GM23338 (cell line): ENCODE measurements around the gene CHD9. TPM values are rescaled to one million over a fixed set of nuclear protein-coding genes. Genes with fewer than 3 reads are reported as not detected.

ENCODE experiments used
- ATAC-seq: fragments of 200-7000 bp; cut with Tn5 transposase; 3 replicates; pipeline ENCODE4 v1.9.1; 2020
- DNase-seq: peaks from one replicate; pipeline ENCODE4 v3.0.0-alpha.2; 2015; ENCODE audit warnings: low spot score
- H2AFZ ChIP-seq: fragments of 200-600 bp; sonication (generic); 2 replicates; pipeline ENCODE4 v1.8.0; 2016; ENCODE audit warnings: antibody characterized with exemption, mild to moderate bottlenecking, moderate library complexity
- H3F3A ChIP-seq: fragments of 200-600 bp; sonication (generic); replicated peaks from 2 replicates; pipeline ENCODE4 v1.8.0; 2017; ENCODE audit warnings: antibody characterized with exemption, mixed run types, low read depth
- H3K27ac ChIP-seq: fragments of 200-600 bp; sonication (generic); 2 replicates; pipeline ENCODE4 v1.6.1; 2016; ENCODE audit warnings: low read depth
- H3K27me3 ChIP-seq: fragments of 200-600 bp; sonication (generic); 2 replicates; pipeline ENCODE4 v1.8.0; 2016; ENCODE audit warnings: mild to moderate bottlenecking, mixed run types, moderate library complexity; ENCODE audit not compliant: insufficient read depth
- H3K36me3 ChIP-seq: fragments of 200-600 bp; sonication (generic); 2 replicates; pipeline ENCODE4 v1.8.0; 2016; ENCODE audit warnings: mild to moderate bottlenecking; ENCODE audit not compliant: insufficient read depth
- H3K4me1 ChIP-seq: fragments of 200-600 bp; sonication (generic); 2 replicates; pipeline ENCODE4 v1.8.0; 2016; ENCODE audit warnings: mild to moderate bottlenecking, moderate library complexity; ENCODE audit not compliant: insufficient read depth
- H3K4me2 ChIP-seq: fragments of 200-600 bp; sonication (generic); 2 replicates; pipeline ENCODE4 v1.7.1; 2017; ENCODE audit warnings: mixed run types
- H3K4me3 ChIP-seq: fragments of 200-600 bp; sonication (generic); 2 replicates; pipeline ENCODE4 v1.6.1; 2016; ENCODE audit warnings: mixed run types
- H3K79me2 ChIP-seq: fragments of 200-600 bp; sonication (generic); replicated peaks from 2 replicates; pipeline ENCODE4 v1.8.0; 2017; ENCODE audit warnings: mild to moderate bottlenecking; ENCODE audit not compliant: insufficient read depth
- H3K9me2 ChIP-seq: fragments of 200-600 bp; sonication (generic); 2 replicates; pipeline ENCODE4 v1.8.0; 2017; ENCODE audit not compliant: insufficient read depth
- H4K20me1 ChIP-seq: fragments of 200-600 bp; sonication (generic); replicated peaks from 2 replicates; pipeline ENCODE4 v1.8.0; 2017; ENCODE audit warnings: mild to moderate bottlenecking; ENCODE audit not compliant: insufficient read depth
- H3K27ac Mint-ChIP-seq: 2 replicates; pipeline ENCODE4 v1.8.0; 2020; ENCODE audit warnings: inconsistent platforms, mild to moderate bottlenecking, moderate library complexity, mixed read lengths
- H3K27me3 Mint-ChIP-seq: 3 replicates; pipeline ENCODE4 v1.8.0; 2022; ENCODE audit warnings: low read depth, mild to moderate bottlenecking, moderate library complexity, mixed read lengths, inconsistent platforms; ENCODE audit not compliant: insufficient read depth, poor library complexity
- H3K36me3 Mint-ChIP-seq: 3 replicates; pipeline ENCODE4 v1.8.0; 2021; ENCODE audit warnings: low read depth, mild to moderate bottlenecking, inconsistent platforms, moderate library complexity, mixed read lengths
- H3K4me1 Mint-ChIP-seq: 3 replicates; pipeline ENCODE4 v1.8.0; 2020; ENCODE audit warnings: mild to moderate bottlenecking, inconsistent platforms, mixed read lengths
- H3K4me3 Mint-ChIP-seq: 3 replicates; pipeline ENCODE4 v1.8.0; 2021; ENCODE audit warnings: moderate library complexity, mild to moderate bottlenecking, inconsistent platforms, mixed read lengths
- H3K9me3 Mint-ChIP-seq: 3 replicates; pipeline ENCODE4 v1.8.0; 2020; ENCODE audit warnings: moderate library complexity, mild to moderate bottlenecking, inconsistent platforms, mixed read lengths
- EZH2phosphoT487 ChIP-seq: fragments of 200-600 bp; sonication (generic); IDR thresholded peaks from one replicate; pipeline ENCODE4 v1.8.1; 2018; ENCODE audit warnings: antibody characterized with exemption; ENCODE audit not compliant: unreplicated experiment
- NANOG ChIP-seq: IDR thresholded peaks from 2 replicates; pipeline ENCODE4 v1.6.1; 2016; ENCODE audit warnings: antibody characterized with exemption, borderline replicate concordance
- polyA plus RNA-seq: library from polyadenylated mRNA; unstranded; fragments of >200 nt; fragmentation: Nextera tagmentation; extraction: Ambion mirVana; gene quantifications from 2 replicates; pipeline ENCODE4 v1.2.1, GENCODE V29; 2016
- total RNA-seq: library from RNA; depleted of rRNA; stranded (reverse); fragments of >200 nt; shearing (Covaris generic); gene quantifications from 2 replicates; pipeline ENCODE4 v1.2.3, GENCODE V29; 2014
- TF ChIP-seq, protein P1 (sequence below): IDR thresholded peaks from one replicate; pipeline ENCODE4 v1.6.1; 2018; ENCODE audit warnings: antibody characterized with exemption; ENCODE audit not compliant: unreplicated experiment
- TF ChIP-seq, protein P2 (sequence below), 2 experiments: fragments of 200-600 bp in 1 of 2; sonication (generic) in 1 of 2; conservative IDR thresholded peaks; 2 replicates each; pipeline versions ENCODE4 v1.5.1 to v1.6.1; 2016 to 2017; ENCODE audit warnings: antibody characterized with exemption in 2 of 2, low read depth in 2 of 2, mild to moderate bottlenecking in 2 of 2, moderate library complexity in 1 of 2

CHD9 gene
- total and polyA plus RNA-seq, 2 experiments from 2014 or later: 18.8 to 46.6 TPM

- TF ChIP-seq, protein P1, sequence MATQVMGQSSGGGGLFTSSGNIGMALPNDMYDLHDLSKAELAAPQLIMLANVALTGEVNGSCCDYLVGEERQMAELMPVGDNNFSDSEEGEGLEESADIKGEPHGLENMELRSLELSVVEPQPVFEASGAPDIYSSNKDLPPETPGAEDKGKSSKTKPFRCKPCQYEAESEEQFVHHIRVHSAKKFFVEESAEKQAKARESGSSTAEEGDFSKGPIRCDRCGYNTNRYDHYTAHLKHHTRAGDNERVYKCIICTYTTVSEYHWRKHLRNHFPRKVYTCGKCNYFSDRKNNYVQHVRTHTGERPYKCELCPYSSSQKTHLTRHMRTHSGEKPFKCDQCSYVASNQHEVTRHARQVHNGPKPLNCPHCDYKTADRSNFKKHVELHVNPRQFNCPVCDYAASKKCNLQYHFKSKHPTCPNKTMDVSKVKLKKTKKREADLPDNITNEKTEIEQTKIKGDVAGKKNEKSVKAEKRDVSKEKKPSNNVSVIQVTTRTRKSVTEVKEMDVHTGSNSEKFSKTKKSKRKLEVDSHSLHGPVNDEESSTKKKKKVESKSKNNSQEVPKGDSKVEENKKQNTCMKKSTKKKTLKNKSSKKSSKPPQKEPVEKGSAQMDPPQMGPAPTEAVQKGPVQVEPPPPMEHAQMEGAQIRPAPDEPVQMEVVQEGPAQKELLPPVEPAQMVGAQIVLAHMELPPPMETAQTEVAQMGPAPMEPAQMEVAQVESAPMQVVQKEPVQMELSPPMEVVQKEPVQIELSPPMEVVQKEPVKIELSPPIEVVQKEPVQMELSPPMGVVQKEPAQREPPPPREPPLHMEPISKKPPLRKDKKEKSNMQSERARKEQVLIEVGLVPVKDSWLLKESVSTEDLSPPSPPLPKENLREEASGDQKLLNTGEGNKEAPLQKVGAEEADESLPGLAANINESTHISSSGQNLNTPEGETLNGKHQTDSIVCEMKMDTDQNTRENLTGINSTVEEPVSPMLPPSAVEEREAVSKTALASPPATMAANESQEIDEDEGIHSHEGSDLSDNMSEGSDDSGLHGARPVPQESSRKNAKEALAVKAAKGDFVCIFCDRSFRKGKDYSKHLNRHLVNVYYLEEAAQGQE: no peak
- TF ChIP-seq, protein P2, sequence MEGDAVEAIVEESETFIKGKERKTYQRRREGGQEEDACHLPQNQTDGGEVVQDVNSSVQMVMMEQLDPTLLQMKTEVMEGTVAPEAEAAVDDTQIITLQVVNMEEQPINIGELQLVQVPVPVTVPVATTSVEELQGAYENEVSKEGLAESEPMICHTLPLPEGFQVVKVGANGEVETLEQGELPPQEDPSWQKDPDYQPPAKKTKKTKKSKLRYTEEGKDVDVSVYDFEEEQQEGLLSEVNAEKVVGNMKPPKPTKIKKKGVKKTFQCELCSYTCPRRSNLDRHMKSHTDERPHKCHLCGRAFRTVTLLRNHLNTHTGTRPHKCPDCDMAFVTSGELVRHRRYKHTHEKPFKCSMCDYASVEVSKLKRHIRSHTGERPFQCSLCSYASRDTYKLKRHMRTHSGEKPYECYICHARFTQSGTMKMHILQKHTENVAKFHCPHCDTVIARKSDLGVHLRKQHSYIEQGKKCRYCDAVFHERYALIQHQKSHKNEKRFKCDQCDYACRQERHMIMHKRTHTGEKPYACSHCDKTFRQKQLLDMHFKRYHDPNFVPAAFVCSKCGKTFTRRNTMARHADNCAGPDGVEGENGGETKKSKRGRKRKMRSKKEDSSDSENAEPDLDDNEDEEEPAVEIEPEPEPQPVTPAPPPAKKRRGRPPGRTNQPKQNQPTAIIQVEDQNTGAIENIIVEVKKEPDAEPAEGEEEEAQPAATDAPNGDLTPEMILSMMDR (conservative IDR thresholded peaks at IDR 0.05; ENCODE audit: low read depth in 2 of 2): no peak
These were observed 23.5 kb downstream of the CHD9 start (continued) for GRCh38 chr16:53078247-53078646.

- DNase-seq: no peak
- no peak for TF ChIP-seq EZH2phosphoT487
- TF ChIP-seq, protein P2 (conservative IDR thresholded peaks at IDR 0.05; ENCODE audit: low read depth in 2 of 2): peak in 1 of 2 experiments; percentile 22; a peak in 1 of 4 replicates
- no peak for TF ChIP-seq NANOG
- no peak for ATAC-seq
- peaks cover 4% of the 10 kb centered on the region for H3K27me3 Mint-ChIP-seq
- peaks cover 38% of the 10 kb centered on the region for H3K4me1 ChIP-seq
- H3K9me3 Mint-ChIP-seq: peaks cover 28% of the 10 kb centered on the region
- H2AFZ ChIP-seq: no peak overlapping the region
- H4K20me1 ChIP-seq: no peaks in the 10 kb centered on the region
- H3K79me2 ChIP-seq: peaks cover 38% of the 10 kb centered on the region
- no peak overlapping the region for H3K27ac ChIP-seq
- H3K27me3 ChIP-seq: no peaks in the 10 kb centered on the region
- H3K9me2 ChIP-seq: 0 out of 2 replicates have a peak, but pooled peaks cover 10% of the 10 kb centered on the region
- no peak overlapping the region for H3K27ac Mint-ChIP-seq
- peaks cover 40% of the 10 kb centered on the region for H3K4me1 Mint-ChIP-seq
- H3K4me3 ChIP-seq: no peak overlapping the region
- peaks cover 7% of the 10 kb centered on the region; the same call in 1 of the 2 replicates for H3K36me3 ChIP-seq
- H3F3A ChIP-seq: no peaks in the 10 kb centered on the region
- no peak overlapping the region for H3K4me3 Mint-ChIP-seq
- peak overlapping the region; percentile 57; the same call in 1 of the 2 replicates for H3K4me2 ChIP-seq
- H3K36me3 Mint-ChIP-seq: peaks cover 37% of the 10 kb centered on the region
These were observed 24.1 kb downstream of the CHD9 start for GRCh38 chr16:53078765-53079485.
